ELF-1 (cell line): ENCODE measurements around the gene SMC3.
A peak's percentile ranks its signal among the peaks of the same experiment; 100 is the strongest.
"Not testable (repeated sequence)": the region's sequence is repeated elsewhere in the genome, so short reads cannot be mapped to it uniquely, and the experiment has no call there.

ENCODE experiments used
- DNase-seq: peaks from one replicate; pipeline ENCODE4 v3.0.0-alpha.2; 2016; ENCODE audit warnings: low read depth, low spot score

SMC3 gene

GRCh38 chr10:110567201-110568054, at the start of gene SMC3:
Gene SMC3 (plus strand): TSS chr10:110567695. CDS start chr10:110567817, 122 bp downstream.
- DNase-seq: peak; percentile 99

DNA sequence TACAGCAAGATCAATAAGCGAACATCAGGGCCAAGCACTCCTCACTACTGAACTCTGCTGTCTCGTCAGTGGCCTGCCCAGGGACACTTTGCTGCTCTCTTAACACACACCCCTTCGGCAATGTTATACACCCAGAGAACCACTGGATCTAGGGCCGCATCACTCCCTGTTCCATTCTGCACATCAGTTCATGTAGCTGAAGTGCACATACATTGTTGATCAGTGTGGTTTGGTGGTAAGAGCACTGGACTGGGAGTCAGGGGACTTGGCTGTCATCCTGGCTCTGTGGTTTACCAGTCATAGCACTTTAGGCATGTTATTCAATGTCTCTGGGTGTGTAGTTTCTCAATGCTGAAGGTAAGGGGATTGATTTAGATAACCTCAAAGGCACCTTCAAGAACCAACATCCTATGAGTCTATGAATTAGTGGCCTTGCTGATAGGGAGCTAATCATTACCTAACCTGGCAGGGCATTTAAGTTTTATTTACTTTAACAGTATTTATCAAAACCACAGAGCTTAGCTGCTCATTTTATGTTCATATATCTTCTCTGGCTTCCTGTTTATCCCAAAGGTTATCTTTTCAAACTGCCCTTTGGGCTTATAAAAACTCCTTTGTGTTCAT, 45.0 kb upstream of the SMC3 start:
- DNase-seq: no peak

- no peak for DNase-seq
Measured at GRCh38 chr10:110523736-110524135, 43.8 kb upstream of the SMC3 start.

- no peak for DNase-seq
Measured at GRCh38 chr10:110524179-110524858, 43.2 kb upstream of the SMC3 start.

- no peak for DNase-seq
Measured at GRCh38 chr10:110524859-110525232, 42.6 kb upstream of the SMC3 start.

GRCh38 chr10:110525349-110526260, 41.9 kb upstream of the SMC3 start:
- DNase-seq: no peak

- DNase-seq: no peak
Measured at GRCh38 chr10:110527731-110528171, 39.7 kb upstream of the SMC3 start.

GRCh38 chr10:110528224-110528996, 39.1 kb upstream of the SMC3 start:
- DNase-seq: no peak

DNA sequence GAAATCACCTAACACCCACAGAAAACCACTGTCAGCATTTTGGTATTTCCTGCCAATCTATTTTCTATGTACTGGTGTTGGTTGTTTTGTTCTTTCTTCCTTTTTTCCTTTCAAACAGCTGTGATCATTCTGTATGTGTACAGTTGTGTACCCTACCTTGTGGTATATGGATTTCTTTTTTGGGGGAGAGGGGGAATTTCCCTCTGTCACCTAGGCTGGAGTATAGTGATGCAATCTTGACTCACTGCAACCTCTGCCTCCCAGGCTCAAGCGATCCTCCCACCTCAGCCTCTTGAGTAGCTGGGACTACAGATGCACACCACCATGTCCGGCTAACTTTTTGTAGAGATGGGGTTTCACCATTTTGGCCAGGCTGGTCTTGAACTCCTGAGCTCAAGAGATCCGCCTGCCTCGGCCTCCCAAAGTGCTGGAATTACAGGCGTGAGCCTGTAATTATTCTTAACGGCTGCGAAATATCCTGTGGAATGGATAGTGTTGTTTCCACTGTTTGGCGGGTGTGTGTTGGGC, 38.4 kb upstream of the SMC3 start:
- not testable (repeated sequence) for DNase-seq

DNA sequence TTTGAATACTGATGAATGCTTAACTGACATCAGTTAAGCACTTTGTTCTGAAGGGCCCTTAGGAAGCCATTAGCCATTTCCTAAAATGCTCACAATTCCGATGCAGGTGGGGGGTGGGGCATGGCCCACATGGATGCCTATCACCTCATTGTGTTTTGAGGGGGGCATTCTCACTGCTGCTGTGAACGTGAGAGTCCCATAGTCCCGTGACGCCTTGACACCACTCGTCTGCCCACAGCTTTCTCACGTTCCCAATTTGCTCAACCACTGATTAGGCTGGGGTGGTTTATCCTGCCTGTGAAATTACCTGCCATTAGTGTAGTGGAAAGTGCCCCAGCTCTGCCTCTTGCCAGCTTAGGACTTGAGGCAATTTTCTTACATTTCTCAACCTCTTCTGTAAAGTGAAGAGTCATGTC, 37.9 kb upstream of the SMC3 start:
- no peak for DNase-seq

- DNase-seq: peak; percentile 86
Measured at GRCh38 chr10:110530131-110530831, 37.2 kb upstream of the SMC3 start.

GRCh38 chr10:110531687-110532086, 35.8 kb upstream of the SMC3 start:
- DNase-seq: no peak

- DNase-seq: not testable (repeated sequence)
Measured at GRCh38 chr10:110532628-110533027, 34.9 kb upstream of the SMC3 start.

DNA sequence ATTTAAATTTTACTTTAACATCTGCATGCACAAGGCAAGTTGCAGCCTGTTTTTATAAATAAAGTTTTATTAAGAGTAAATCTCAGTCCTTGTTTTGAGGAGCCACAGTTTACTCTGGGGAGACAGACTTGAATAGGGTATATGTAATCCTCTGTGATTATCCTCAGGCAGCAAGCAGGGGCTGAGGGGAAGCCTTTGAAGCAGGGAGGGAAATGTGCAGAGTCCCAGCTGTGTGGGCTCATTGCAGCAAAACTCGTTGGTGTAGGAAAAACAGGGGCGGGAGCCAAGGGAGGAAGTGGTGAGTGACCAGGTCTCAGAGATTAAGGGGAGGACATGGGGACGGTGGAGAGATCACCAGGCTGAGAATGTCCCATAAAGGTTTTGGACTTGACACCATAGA, 34.3 kb upstream of the SMC3 start:
- DNase-seq: no peak

- DNase-seq: no peak
Measured at GRCh38 chr10:110534571-110534970, 32.9 kb upstream of the SMC3 start.

- no peak for DNase-seq
Measured at GRCh38 chr10:110535958-110536891, 31.3 kb upstream of the SMC3 start.

- no peak for DNase-seq
Measured at GRCh38 chr10:110539091-110539490, 28.4 kb upstream of the SMC3 start.

DNA sequence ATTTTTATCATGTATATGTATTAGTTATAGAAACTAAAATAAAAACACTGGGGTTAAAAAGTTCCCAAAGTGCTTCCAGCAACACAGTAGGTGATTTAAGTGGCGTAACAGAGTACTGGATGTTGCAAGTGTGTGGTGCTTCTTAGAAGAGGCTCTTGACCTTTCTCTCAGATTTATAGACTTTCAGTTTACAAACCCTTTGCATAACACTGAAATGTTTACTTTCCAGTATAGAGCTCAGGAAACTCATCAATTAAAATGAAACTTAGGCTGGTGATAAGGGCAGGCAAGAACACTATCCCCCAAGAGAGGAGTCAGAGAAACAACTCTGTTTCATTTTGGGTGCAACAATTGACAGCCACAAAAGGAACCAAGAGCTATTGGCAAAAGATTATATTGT, 27.5 kb upstream of the SMC3 start:
- DNase-seq: no peak
